Kidney epithelial cell (primary cell): ENCODE results near the gene ECHDC3. TPM values are rescaled to one million over a fixed set of nuclear protein-coding genes. Genes with fewer than 3 reads are reported as not detected.

Experiments used
- DNase-seq: peaks from one replicate; pipeline ENCODE4 v3.0.0-alpha.2; 2010; ENCODE audit warnings: low read depth
- H3K27me3 ChIP-seq: 2 replicates; pipeline ENCODE4 v1.6.0; 2011; ENCODE audit warnings: low read length; ENCODE audit not compliant: control insufficient read depth, insufficient read depth
- H3K36me3 ChIP-seq: 2 replicates; pipeline ENCODE4 v1.5.1; 2011; ENCODE audit warnings: low read length; ENCODE audit not compliant: control insufficient read depth, insufficient read depth
- H3K4me3 ChIP-seq: 2 replicates; pipeline ENCODE4 v1.5.1; 2011; ENCODE audit warnings: low read depth, mild to moderate bottlenecking, control low read depth, low read length
- CTCF ChIP-seq: IDR thresholded peaks from 2 replicates; pipeline ENCODE4 v1.5.1; 2011; ENCODE audit warnings: mild to moderate bottlenecking, moderate library complexity, low read length, control low read depth, inconsistent platforms; ENCODE audit not compliant: insufficient read depth, poor library complexity, severe bottlenecking
- total RNA-seq: library from RNA; depleted of rRNA; stranded (reverse); fragments of >200 nt; gene quantifications from 2 replicates; pipeline ENCODE4 v1.2.3, GENCODE V29; 2015

Gene ECHDC3
- total RNA-seq, 1 donor from 2014 or later, result 35.1 TPM

- Histone ChIP-seq H3K36me3 (no peaks in the 10 kb centered on the region), H3K4me3 (no peak overlapping the region), H3K27me3 (no peaks in the 10 kb centered on the region)
- no peak for DNase-seq
- no peak for TF ChIP-seq CTCF
Observed at GRCh38 chr10:11699550-11700097, 42.6 kb upstream of the ECHDC3 start.

GRCh38 chr10:11700539-11700938 lies 41.6 kb upstream of the ECHDC3 start:
- no peak overlapping the region for H3K4me3 ChIP-seq
- no peak for DNase-seq
- no peaks in the 10 kb centered on the region for H3K36me3 ChIP-seq
- H3K27me3 ChIP-seq, result no peaks in the 10 kb centered on the region
- TF ChIP-seq CTCF, result no peak

GRCh38 chr10:11701451-11702095 lies 40.6 kb upstream of the ECHDC3 start:
- TF ChIP-seq CTCF, result no peak

GRCh38 chr10:11702264-11702663 lies 39.9 kb upstream of the ECHDC3 start:
- Histone ChIP-seq H3K27me3 (no peaks in the 10 kb centered on the region), H3K4me3 (no peak overlapping the region), H3K36me3 (no peaks in the 10 kb centered on the region)
- no peak for TF ChIP-seq CTCF
- DNase-seq, result no peak

More at GRCh38 chr10:11701451-11702095, 40.6 kb upstream of the ECHDC3 start:
- H3K27me3 ChIP-seq, result no peaks in the 10 kb centered on the region
- no peak overlapping the region for H3K4me3 ChIP-seq
- DNase-seq, result no peak
- no peaks in the 10 kb centered on the region for H3K36me3 ChIP-seq

GRCh38 chr10:11704092-11704491 lies 38.1 kb upstream of the ECHDC3 start:
- Histone ChIP-seq H3K36me3 (no peaks in the 10 kb centered on the region), H3K4me3 (no peak overlapping the region), H3K27me3 (no peaks in the 10 kb centered on the region)
- DNase-seq, result no peak
- no peak for TF ChIP-seq CTCF

GRCh38 chr10:11705722-11706121 lies 36.5 kb upstream of the ECHDC3 start:
- DNase-seq, result no peak
- Histone ChIP-seq H3K36me3 (no peaks in the 10 kb centered on the region), H3K27me3 (no peaks in the 10 kb centered on the region), H3K4me3 (no peak overlapping the region)
- TF ChIP-seq CTCF, result no peak
